ENCODE measurements around the gene ZC3H7A. TPM values are rescaled to one million over a fixed set of nuclear protein-coding genes. Genes with fewer than 3 reads are reported as not detected.

The ZC3H7A gene
- polyA plus RNA-seq, 4 donors, result 66.2 to 102 (median 83.8) TPM

DNA sequence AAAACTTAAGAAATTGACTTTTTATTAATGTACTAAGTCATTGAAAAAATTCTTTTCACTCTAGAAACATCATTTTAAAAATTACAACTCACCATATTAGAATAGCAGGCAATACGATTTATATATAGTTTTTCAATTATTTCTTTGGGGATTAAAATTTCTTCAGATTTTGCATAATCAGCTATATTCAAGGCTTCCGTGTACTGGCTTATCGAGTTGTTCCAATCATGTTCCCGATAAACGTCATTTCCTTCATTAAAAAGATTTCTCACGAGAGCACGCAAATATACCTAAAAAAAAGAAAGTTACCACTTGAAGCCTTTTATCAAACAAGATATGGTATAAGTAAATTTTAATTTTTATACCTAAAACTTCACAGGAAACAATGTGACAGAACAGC lies 18.0 kb downstream of the ZC3H7A start:
- no peak for DNase-seq (ENCODE audit: low read depth in 4 of 4, low spot score in 3 of 4)

DNA sequence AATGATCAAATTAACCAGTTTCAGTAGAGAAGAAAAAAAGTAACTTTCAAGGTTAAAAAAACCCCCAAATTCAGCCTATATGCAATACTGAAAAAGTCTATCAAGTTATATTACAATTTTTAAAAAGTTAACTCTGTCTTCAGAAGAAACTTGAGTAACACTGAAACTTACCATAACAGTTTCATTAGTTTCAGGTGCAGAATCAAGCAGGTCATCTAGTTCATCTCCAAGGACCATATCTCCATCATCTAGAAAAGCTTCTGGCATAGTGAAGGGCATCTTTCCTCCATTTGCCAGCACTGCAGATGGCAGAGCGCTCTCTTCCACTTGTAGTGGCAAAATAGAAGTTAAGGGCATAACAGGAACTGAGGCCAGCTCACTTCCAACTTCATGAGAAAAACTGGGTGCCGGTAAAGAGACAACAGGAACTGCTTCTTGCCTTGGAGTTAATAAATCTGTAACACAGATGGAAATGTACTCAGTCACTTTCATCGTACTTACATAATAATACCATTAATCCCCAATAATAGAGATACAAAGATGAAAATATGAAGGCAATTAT lies 22.9 kb downstream of the ZC3H7A start:
- no peak for DNase-seq (ENCODE audit: low read depth in 4 of 4, low spot score in 3 of 4)

- no peak for DNase-seq (ENCODE audit: low read depth in 4 of 4, low spot score in 3 of 4)
Observed at GRCh38 chr16:11768849-11769248, 28.2 kb downstream of the ZC3H7A start.

GRCh38 chr16:11762431-11762830 lies 34.6 kb downstream of the ZC3H7A start:
- no peak for DNase-seq (ENCODE audit: low read depth in 4 of 4, low spot score in 3 of 4)

- no peak for DNase-seq (ENCODE audit: low read depth in 4 of 4, low spot score in 3 of 4)
Observed at GRCh38 chr16:11759997-11760396, 37.1 kb downstream of the ZC3H7A start.

DNA sequence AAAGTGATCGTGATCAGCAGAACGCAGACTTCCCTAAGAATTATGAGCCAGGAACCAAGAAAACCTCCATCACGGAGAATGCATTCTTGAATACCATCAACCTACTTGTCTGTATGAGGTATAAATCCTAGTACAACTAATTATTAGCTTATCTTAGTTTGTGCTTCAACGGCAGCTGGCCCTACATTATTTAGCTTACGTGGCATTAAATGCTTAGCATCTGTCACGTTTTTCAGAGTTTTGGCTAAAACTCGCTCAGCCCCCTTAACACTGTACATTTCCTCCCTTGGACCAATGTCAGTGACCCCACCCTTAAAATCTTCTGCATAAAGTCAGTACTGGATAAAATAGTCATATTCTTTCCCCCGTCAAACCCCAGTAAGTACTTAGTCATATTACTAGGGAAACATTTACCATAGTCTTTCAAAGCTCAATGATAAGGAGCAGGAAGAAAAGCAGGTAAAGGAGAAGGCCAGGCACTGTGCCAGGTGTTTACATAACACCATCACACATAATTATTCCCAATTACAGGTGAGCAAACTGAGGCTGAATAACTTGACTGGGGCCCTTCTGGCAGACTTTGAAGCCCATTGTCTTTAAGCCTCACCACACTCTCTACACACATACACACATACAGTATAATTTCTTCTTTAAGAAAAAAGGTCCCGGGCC lies 37.8 kb downstream of the ZC3H7A start:
- DNase-seq (ENCODE audit: low read depth in 4 of 4, low spot score in 3 of 4), result no peak

DNA sequence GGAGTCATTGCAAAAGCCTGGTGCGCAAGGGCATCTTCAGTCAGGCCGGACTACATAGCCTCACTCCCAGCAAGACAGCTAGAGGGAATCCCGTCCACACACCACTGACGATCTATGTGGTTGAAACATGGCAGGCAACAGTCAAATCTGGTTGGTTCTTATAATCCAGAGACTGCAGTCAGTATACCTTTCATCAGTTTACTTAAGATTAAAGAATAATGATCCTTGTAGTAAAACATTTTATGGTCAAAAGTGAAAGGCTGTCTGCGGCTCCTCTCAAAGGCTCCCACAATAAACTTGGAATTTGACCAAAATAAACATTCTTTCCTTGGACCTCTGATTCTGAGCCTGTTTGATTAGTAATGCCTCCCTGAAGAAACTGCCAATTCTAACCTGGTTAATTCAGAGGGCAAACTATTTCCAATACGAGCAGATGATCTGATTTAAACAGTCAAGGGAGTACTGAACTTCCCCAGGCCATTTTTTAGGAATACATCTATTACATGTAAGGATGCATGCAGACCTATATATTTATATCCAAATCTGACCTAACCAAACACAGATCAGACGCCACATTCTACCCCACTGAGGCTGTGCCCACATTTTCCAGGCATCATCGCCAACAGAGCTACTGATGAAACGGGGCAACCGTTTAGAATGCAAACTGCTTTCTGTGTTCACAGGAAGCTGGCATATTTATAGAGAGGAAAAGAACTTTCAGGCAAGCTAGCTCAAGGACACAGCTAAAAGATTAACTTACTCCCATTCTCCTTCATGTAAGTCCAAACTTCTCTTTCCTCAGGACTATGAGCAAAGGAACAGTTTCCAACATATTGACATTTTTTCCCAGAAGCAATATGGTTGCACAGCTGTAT lies 39.1 kb downstream of the ZC3H7A start:
- DNase-seq (ENCODE audit: low read depth in 4 of 4, low spot score in 3 of 4), result no peak

- no peak for DNase-seq (ENCODE audit: low read depth in 4 of 4, low spot score in 3 of 4)
Observed at GRCh38 chr16:11756248-11756647, 40.8 kb downstream of the ZC3H7A start.

GRCh38 chr16:11755022-11755760 lies 41.9 kb downstream of the ZC3H7A start:
- no peak for DNase-seq (ENCODE audit: low read depth in 4 of 4, low spot score in 3 of 4)

GRCh38 chr16:11752856-11753255 lies 44.2 kb downstream of the ZC3H7A start:
- DNase-seq (ENCODE audit: low read depth in 4 of 4, low spot score in 3 of 4), result no peak

- DNase-seq (ENCODE audit: low read depth in 4 of 4, low spot score in 3 of 4), result no peak
Observed at GRCh38 chr16:11750056-11750455, 47.0 kb downstream of the ZC3H7A start.

- DNase-seq (ENCODE audit: low read depth in 4 of 4, low spot score in 3 of 4), result no peak
Observed at GRCh38 chr16:11748404-11749254, 48.4 kb downstream of the ZC3H7A start.

DNA sequence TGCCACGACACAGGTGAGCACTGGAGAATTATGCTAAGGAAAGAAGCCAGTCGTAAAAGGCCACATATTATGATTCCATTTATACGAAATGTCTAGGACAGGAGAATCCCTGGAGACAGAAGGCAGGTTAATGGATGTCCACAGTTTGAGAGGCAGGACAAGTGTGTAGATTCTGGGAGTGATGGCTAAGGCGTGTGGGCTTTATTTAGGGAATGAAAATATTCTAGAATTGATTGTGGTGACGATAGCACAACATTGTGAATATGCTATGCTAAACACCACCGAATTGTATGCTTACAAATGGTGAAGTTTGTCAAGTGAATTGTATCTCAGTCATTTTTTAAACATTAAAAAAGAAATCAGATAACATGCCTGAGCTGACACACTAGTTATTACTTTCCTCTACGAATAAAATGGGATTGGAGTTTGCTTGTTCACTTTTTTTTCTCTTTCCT lies 49.1 kb downstream of the ZC3H7A start:
- DNase-seq (ENCODE audit: low read depth in 4 of 4, low spot score in 3 of 4), result no peak

- DNase-seq (ENCODE audit: low read depth in 4 of 4, low spot score in 3 of 4), result no peak
Observed at GRCh38 chr16:11744075-11744470, 53.0 kb downstream of the ZC3H7A start.

GRCh38 chr16:11743308-11744074 lies 53.6 kb downstream of the ZC3H7A start:
- DNase-seq (ENCODE audit: low read depth in 4 of 4, low spot score in 3 of 4), result no peak

GRCh38 chr16:11742536-11743307 lies 54.3 kb downstream of the ZC3H7A start, which contains the start of gene TXNDC11:
TXNDC11 (minus strand) TSS chr16:11742857; CDS start chr16:11742730, 127 bp downstream.
- DNase-seq (ENCODE audit: low read depth in 4 of 4, low spot score in 3 of 4), result peak; percentile 93 to 99 (median 94)

DNA sequence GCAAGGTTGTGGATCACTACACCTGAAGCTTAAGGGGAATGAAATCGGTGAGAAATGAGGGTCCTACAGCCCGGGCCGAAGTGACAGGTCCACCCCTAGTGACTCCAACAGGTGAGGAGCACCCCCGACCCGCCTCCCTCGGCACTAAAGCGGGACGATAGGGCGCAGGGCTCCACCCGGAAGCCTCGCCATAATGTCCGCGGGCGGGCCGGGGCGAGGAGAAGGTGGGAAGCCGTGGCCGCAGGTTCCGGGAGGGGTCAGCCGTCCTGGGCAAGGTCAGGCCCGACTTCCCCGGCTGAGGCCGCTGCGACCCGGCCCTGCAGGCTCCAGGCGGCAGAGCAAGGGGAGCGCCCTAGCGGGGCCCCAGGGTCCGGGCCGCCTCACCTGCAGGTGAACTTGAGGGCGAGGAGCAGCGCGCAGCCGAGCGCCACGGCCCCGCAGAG lies 54.9 kb downstream of the ZC3H7A start:
- no peak for DNase-seq (ENCODE audit: low read depth in 4 of 4, low spot score in 3 of 4)

DNA sequence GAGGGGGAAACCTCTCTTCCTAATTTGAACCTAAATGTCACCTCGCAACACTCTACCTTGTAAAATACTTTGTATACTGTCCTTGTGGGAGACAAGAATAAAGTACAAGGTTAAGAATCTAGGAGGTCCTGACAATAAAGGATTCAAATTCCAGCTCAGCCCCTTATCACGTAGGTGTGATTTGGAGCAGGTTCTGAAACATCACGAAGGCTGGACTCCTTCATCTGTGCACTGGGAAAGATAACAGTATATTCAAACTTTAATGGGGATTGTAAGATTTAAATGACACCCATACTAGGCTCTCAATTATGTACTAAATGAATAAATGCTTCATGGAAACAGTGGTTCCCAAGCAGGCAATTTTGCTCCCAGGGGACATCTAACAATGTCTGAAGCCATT lies 56.5 kb downstream of the ZC3H7A start:
- no peak for DNase-seq (ENCODE audit: low read depth in 4 of 4, low spot score in 3 of 4)
